Cardiac muscle cell (in vitro differentiated cells and primary cell): ENCODE data around the gene LGR4. TPM values are rescaled to one million over a fixed set of nuclear protein-coding genes. Genes with fewer than 3 reads are reported as not detected.

Source experiments
- DNase-seq, 2 donors: peaks; one replicate each; pipeline versions ENCODE4 v3.0.0 to v3.0.0-alpha.2; 2010 to 2017; ENCODE audit warnings: low read depth in 1 of 2, low spot score in 1 of 2
- H3K27ac ChIP-seq: fragments of 200-600 bp; sonication (generic); 2 replicates; pipeline ENCODE4 v1.5.1; 2016
- H3K27me3 ChIP-seq: fragments of 200-600 bp; sonication (generic); 2 replicates; pipeline ENCODE4 v1.6.0; 2016; ENCODE audit warnings: control low read depth
- H3K36me3 ChIP-seq: fragments of 200-600 bp; sonication (generic); 2 replicates; pipeline ENCODE4 v1.5.1; 2016; ENCODE audit warnings: control low read depth
- H3K4me1 ChIP-seq: fragments of 200-600 bp; sonication (generic); 2 replicates; pipeline ENCODE4 v1.8.1; 2017; ENCODE audit warnings: low read depth, mild to moderate bottlenecking, mixed run types
- H3K4me3 ChIP-seq: fragments of 200-600 bp; sonication (generic); 2 replicates; pipeline ENCODE4 v1.5.1; 2016; ENCODE audit warnings: mild to moderate bottlenecking
- H3K9me3 ChIP-seq: fragments of 200-600 bp; sonication (generic); 2 replicates; pipeline ENCODE4 v1.5.1; 2017; ENCODE audit warnings: low read depth, mild to moderate bottlenecking, control low read depth
- polyA plus RNA-seq: library from polyadenylated mRNA; unstranded; fragments of >200 nt; fragmentation: Nextera tagmentation; extraction: Ambion mirVana; gene quantifications from 2 replicates; pipeline ENCODE4 v1.2.1, GENCODE V29; 2016
- total RNA-seq: library from RNA; depleted of rRNA; stranded (reverse); fragments of >200 nt; gene quantifications from 2 replicates; pipeline ENCODE4 v1.2.3, GENCODE V29; 2016
- TF ChIP-seq, protein P1 (sequence below): IDR thresholded peaks from 2 replicates; pipeline ENCODE4 v1.5.1; 2012; ENCODE audit warnings: low read depth, mild to moderate bottlenecking, low read length

The LGR4 gene
- total and polyA plus RNA-seq, 2 experiments from 2014 or later = 52.4 to 89.3 TPM

DNA sequence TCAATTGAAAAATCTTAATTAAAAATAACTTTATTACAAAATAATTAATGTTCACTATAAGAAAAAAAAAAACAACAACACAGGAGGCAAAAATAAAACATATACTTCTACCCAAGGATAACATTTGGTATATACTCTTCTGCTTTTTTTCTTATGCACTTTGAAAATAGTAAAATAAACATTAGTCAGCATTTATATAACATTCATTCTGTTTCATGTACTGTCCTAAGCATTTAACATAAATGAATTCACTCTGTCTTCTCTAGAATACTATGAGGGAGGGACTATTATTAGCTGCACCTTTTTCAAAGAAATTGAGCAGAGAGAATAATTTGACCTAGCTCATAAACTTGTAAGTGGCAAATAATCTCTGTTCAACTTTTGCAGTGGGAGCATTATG lies 61.3 kb downstream of the LGR4 start:
- Histone ChIP-seq H3K4me3 (no peak overlapping the region), H3K27ac (no peak overlapping the region), H3K4me1 (peaks cover 41% of the 10 kb centered on the region), H3K36me3 (peaks cover 3% of the 10 kb centered on the region), H3K9me3 (no peaks in the 10 kb centered on the region), H3K27me3 (no peaks in the 10 kb centered on the region)
- TF ChIP-seq, protein P1, sequence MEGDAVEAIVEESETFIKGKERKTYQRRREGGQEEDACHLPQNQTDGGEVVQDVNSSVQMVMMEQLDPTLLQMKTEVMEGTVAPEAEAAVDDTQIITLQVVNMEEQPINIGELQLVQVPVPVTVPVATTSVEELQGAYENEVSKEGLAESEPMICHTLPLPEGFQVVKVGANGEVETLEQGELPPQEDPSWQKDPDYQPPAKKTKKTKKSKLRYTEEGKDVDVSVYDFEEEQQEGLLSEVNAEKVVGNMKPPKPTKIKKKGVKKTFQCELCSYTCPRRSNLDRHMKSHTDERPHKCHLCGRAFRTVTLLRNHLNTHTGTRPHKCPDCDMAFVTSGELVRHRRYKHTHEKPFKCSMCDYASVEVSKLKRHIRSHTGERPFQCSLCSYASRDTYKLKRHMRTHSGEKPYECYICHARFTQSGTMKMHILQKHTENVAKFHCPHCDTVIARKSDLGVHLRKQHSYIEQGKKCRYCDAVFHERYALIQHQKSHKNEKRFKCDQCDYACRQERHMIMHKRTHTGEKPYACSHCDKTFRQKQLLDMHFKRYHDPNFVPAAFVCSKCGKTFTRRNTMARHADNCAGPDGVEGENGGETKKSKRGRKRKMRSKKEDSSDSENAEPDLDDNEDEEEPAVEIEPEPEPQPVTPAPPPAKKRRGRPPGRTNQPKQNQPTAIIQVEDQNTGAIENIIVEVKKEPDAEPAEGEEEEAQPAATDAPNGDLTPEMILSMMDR = no peak
- no peak for DNase-seq

GRCh38 chr11:27410272-27410671 lies 62.3 kb downstream of the LGR4 start:
- Histone ChIP-seq H3K27ac (no peak overlapping the region), H3K4me1 (peaks cover 31% of the 10 kb centered on the region), H3K4me3 (no peak overlapping the region), H3K9me3 (no peaks in the 10 kb centered on the region), H3K36me3 (peaks cover 3% of the 10 kb centered on the region), H3K27me3 (no peaks in the 10 kb centered on the region)
- TF ChIP-seq, protein P1 = no peak
- DNase-seq = no peak

DNA sequence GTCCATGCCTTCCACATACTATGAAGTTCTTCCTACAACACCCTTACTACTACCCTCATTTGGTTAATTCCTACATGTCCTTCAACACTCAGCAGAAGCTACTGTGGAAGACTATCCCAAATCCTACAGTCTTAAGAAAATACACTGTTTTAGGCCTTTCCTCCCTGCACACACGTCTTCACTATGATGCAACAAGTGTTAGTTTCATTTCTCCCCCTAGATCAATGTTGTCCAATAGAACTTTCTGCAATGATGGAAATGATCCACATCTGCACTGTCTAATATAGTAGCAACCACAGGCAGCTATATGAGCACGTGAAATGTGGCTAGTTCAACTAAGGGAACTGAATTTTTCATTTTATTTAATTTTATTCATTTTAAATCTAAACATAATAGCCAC lies 62.8 kb downstream of the LGR4 start:
- H3K36me3 ChIP-seq = peaks cover 3% of the 10 kb centered on the region

GRCh38 chr11:27409049-27409448 lies 63.5 kb downstream of the LGR4 start:
- Histone ChIP-seq H3K36me3 (peaks cover 3% of the 10 kb centered on the region), H3K4me1 (peaks cover 24% of the 10 kb centered on the region), H3K27me3 (no peaks in the 10 kb centered on the region), H3K9me3 (no peaks in the 10 kb centered on the region), H3K4me3 (no peak overlapping the region), H3K27ac (peak overlapping the region; percentile 8)
- DNase-seq = no peak
- TF ChIP-seq, protein P1 = no peak

More for the DNA sequence above, 62.8 kb downstream of the LGR4 start:
- peak overlapping the region; percentile 8 for H3K27ac ChIP-seq
- no peaks in the 10 kb centered on the region for H3K9me3 ChIP-seq
- TF ChIP-seq, protein P1 = no peak
- no peaks in the 10 kb centered on the region for H3K27me3 ChIP-seq
- peaks cover 31% of the 10 kb centered on the region for H3K4me1 ChIP-seq
- DNase-seq = no peak
- no peak overlapping the region for H3K4me3 ChIP-seq

DNA sequence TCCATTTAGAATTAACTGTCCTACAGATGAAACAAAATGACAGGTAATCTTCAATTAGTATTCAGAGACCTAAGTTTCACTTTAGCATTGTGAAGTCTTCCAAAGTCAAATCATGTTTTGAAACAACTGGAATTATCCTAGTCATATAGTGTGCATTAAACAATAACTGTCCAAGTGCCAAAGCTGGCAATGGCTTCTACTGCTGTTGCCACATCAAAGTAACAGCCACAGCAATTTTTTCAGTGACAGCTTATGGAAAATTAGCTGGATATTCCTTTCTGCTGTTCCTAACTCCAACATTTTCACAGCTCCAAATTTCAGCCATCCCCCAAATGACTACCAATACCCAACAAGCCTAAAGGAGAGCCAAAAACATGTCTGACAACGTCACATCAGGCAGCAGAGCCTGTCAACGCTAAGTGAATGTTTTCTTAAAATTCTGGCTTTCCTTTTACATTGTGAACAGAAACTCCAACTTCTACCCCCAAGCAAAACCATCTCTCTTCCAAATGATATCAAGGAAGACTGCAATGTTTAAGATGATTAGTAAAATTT lies 64.3 kb downstream of the LGR4 start:
- Histone ChIP-seq H3K4me1 (peaks cover 18% of the 10 kb centered on the region), H3K9me3 (no peaks in the 10 kb centered on the region)

More for the DNA sequence above, 64.3 kb downstream of the LGR4 start:
- TF ChIP-seq, protein P1 = no peak
- no peak overlapping the region for H3K4me3 ChIP-seq
- H3K27me3 ChIP-seq = no peaks in the 10 kb centered on the region
- H3K27ac ChIP-seq = no peak overlapping the region
- DNase-seq = peak in 1 of 2 donors; percentile 67
- H3K36me3 ChIP-seq = peaks cover 3% of the 10 kb centered on the region
